Measurements from ENCODE around the gene NOPCHAP1. TPM values are rescaled to one million over a fixed set of nuclear protein-coding genes. Genes with fewer than 3 reads are reported as not detected.

NOPCHAP1 gene
- total RNA-seq, 1 donor from 2014 or later: 26.0 TPM

GRCh38 chr12:105033851-105034250 is 47.7 kb downstream of the NOPCHAP1 start:
- Mint-ChIP-seq H3K4me1 (peaks cover 6% of the 10 kb centered on the region), H3K9me3 (no peaks in the 10 kb centered on the region), H3K27me3 (ENCODE audit: low read depth) (no peaks in the 10 kb centered on the region), H3K36me3 (ENCODE audit: low read depth) (peaks cover 3% of the 10 kb centered on the region), H3K27ac (ENCODE audit: unreplicated experiment) (no peak overlapping the region), H3K4me3 (no peak overlapping the region)
- no peak for DNase-seq (ENCODE audit: low read depth, low spot score)
- TF ChIP-seq, protein P1, sequence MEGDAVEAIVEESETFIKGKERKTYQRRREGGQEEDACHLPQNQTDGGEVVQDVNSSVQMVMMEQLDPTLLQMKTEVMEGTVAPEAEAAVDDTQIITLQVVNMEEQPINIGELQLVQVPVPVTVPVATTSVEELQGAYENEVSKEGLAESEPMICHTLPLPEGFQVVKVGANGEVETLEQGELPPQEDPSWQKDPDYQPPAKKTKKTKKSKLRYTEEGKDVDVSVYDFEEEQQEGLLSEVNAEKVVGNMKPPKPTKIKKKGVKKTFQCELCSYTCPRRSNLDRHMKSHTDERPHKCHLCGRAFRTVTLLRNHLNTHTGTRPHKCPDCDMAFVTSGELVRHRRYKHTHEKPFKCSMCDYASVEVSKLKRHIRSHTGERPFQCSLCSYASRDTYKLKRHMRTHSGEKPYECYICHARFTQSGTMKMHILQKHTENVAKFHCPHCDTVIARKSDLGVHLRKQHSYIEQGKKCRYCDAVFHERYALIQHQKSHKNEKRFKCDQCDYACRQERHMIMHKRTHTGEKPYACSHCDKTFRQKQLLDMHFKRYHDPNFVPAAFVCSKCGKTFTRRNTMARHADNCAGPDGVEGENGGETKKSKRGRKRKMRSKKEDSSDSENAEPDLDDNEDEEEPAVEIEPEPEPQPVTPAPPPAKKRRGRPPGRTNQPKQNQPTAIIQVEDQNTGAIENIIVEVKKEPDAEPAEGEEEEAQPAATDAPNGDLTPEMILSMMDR (conservative IDR thresholded peaks at IDR 0.05): no peak

Other genes starting within 250 kb of the NOPCHAP1 start
- gene SLC41A2, start 28.0 kb upstream of the NOPCHAP1 start, total RNA-seq: 1.9 and 3.8 TPM in 2 replicates
- 4.0 and 4.2 TPM in 2 replicates for gene ALDH1L2, start 98.1 kb downstream of the NOPCHAP1 start, total RNA-seq
- 32.0 and 35.8 TPM in 2 replicates for gene WASHC4, start 121.4 kb downstream of the NOPCHAP1 start, total RNA-seq
- gene APPL2, start 249.9 kb downstream of the NOPCHAP1 start, total RNA-seq: 51.2 and 51.8 TPM in 2 replicates